Testis (tissue), 2 donors: ENCODE measurements around the gene LYAR.

Source experiments
- CTCF ChIP-seq, 3 experiments: fragments of 450-650 bp in 2 of 3; fragments of 200-600 bp in 1 of 3; sonication (generic) in 1 of 3; IDR thresholded peaks; one replicate each; pipeline ENCODE4 v1.5.1; 2016 to 2019; ENCODE audit warnings: antibody characterized with exemption in 3 of 3, mild to moderate bottlenecking in 2 of 3, moderate library complexity in 1 of 3
- POLR2A ChIP-seq: fragments of 450-650 bp; IDR thresholded peaks from one replicate; pipeline ENCODE4 v1.6.1; 2017; ENCODE audit warnings: antibody characterized with exemption, mild to moderate bottlenecking, moderate library complexity

DNA sequence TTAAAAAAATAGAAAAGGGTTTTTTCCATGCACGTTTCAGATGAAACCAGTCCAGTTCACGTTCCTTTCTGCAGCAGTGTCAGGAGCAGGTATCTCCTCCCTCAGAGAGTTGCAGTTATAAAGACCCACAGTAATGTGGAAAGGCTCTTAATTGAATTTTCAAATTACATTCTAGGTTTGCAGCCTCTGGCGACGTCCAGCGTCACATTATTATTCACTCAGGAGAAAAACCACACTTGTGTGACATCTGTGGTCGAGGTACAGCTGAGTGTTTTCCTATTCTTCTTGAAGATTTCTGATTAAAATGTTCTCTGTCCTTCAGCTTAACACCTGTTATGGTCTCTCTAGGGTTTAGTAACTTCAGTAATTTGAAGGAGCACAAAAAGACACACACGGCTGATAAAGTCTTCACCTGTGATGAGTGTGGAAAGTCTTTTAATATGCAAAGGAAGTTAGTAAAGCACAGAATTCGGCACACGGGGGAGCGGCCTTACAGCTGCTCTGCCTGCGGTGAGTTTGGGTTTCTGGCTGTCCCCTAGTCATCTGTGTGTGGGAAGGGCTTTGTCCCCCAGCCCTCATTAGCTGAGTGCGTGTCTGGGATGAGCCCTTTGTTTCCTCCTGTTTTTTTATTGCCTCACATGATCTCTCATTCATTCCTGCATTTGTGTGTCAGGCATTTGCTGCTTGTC lies 25.7 kb upstream of the LYAR start:
- no peak for TF ChIP-seq CTCF (IDR thresholded peaks at IDR 0.05)
- no peak for TF ChIP-seq POLR2A
